ENCODE results near the gene ECI1.

Gene ECI1

DNA sequence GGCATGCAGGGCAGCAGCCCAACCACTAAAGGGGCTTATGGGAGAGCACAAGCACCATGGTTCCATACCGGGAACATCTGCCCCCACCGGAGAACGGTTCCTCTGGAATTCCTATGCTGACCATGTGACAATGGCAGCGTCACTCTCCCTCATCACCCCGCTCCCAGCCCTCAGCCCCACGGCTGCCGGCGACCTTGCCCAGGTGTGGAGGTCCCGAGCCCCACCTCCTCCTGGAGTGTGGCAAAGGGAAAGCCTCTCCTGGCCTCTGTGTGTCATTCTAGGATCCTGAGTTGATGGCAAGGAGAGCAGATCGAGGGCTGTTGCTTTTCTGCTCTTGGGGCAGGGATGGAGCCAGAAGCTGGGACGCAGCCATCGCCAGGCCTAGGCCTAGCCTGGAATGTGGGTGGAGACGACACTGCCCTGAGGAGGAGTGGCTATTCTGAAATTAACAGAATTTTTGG, 34.4 kb upstream of the ECI1 start:
- H3K4me3 ChIP-seq (ENCODE audit: low read length), result no peak overlapping the region
- no peak for DNase-seq (ENCODE audit: low read depth)
- TF ChIP-seq, protein P1, sequence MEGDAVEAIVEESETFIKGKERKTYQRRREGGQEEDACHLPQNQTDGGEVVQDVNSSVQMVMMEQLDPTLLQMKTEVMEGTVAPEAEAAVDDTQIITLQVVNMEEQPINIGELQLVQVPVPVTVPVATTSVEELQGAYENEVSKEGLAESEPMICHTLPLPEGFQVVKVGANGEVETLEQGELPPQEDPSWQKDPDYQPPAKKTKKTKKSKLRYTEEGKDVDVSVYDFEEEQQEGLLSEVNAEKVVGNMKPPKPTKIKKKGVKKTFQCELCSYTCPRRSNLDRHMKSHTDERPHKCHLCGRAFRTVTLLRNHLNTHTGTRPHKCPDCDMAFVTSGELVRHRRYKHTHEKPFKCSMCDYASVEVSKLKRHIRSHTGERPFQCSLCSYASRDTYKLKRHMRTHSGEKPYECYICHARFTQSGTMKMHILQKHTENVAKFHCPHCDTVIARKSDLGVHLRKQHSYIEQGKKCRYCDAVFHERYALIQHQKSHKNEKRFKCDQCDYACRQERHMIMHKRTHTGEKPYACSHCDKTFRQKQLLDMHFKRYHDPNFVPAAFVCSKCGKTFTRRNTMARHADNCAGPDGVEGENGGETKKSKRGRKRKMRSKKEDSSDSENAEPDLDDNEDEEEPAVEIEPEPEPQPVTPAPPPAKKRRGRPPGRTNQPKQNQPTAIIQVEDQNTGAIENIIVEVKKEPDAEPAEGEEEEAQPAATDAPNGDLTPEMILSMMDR (IDR thresholded peaks at IDR 0.05; ENCODE audit: insufficient read depth, low read depth, low read length, missing control alignments), result no peak

DNA sequence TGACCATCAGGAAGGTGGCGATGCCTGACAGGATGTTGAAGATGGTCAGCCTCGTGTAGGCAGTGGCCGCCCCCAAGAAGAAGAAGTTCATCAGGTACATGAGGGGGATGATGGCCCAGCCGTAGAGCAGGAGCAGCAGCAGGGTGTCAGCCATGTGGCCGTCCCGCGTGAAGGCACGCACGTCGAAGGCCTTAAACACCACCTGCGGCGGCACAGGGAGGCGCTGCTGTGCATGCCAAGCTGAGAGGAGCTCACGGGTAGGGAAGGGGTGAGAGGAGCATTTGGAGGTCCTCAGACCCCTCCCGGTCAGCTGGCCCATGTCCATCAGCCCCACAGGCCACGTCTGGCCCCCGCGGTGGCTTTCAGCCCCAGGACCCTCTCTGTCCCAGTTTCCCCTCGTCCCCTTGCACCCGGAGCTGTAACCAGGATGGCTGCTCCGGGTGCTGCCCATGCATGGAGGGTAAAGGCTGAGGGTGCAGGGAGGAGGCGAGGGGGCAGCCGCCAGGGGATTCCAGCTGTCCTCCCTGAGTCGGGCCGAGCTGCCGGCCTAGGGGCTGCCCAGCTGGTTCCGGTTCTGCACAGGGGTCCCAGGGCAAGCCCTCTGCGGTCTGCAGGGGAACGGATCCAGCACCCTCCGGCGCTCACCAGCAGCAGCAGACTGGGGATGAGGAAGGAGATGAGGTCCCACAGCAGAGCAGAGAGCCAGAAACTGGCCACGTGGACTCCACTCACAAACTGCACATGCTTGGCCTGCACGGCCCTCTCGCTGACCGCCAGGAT, 33.6 kb upstream of the ECI1 start:
- no peak overlapping the region for H3K4me3 ChIP-seq (ENCODE audit: low read length)
- TF ChIP-seq, protein P1 (IDR thresholded peaks at IDR 0.05; ENCODE audit: insufficient read depth, low read depth, low read length, missing control alignments), result no peak
- no peak for DNase-seq (ENCODE audit: low read depth)

DNA sequence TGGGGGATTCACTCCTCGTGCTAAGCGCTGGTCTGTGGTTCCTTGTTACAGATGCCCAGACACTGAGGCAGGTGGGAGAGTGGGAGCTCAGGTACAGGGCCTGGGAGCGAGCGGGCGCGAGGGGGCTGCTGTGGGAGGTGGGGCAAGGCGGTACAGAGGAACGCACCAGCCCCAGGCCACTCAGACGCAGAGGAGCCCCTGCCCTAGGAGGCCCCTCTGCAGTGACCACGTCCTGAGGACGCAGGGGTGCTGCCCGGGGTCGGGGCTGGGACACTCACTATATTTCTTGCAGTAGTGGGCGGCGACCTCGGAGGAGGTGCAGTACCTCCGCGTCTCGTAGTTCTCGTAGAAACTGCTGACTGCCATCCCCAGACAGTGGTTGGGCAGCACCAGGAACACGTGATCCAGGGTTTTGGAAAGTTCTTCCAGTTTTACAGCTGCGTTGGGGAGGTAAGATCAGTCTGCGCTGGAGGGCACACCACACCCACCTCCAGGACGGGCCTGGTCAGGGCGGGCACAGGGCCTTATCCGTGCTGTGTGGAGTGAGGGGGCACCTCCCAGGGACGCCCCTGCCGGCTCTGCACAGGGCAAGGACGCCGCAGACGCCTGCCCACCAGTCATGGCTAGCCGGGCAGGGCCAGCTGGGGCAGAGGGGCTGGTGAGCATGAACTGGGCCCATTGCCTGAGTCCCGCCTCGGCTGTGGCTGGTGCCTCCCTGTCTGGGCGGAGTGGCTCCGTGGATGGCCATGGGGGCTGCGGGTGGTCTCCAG, 32.8 kb upstream of the ECI1 start:
- TF ChIP-seq, protein P1 (IDR thresholded peaks at IDR 0.05; ENCODE audit: insufficient read depth, low read depth, low read length, missing control alignments), result no peak
- DNase-seq (ENCODE audit: low read depth), result no peak
- H3K4me3 ChIP-seq (ENCODE audit: low read length), result no peak overlapping the region

DNA sequence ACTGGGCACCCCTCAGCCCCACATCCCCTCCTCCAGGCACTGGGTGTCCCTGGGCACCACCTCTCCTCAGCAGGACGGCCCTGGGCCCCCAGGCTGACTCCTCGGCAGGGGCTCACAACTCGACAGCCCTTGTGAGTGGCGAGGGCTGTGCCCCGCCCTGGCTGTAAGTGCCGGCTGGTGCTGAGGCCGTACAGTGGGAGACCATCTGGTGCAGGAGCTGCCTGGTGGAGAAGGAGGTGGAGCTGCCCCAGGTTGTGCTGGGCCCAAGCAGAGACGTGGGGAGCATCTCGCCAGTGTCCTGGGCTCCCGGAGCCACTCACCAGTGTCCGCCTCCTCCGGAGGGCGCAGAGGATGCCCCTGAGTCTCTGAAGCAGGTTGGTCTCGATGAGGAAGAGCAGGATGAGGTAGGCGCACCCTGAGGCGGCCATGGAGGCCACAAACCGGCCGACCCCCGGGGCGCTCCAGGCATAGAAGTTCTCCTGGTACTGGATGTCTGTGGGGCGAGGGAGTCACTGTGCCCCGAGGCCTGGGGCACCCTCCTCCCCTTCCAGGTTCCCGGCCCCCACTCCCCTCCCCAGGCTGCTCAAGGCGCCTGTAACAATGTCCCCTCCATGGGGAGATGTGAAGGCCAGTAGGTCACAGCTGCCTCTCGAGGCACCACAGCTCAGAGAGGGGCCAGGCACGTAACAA, 31.6 kb upstream of the ECI1 start:
- DNase-seq (ENCODE audit: low read depth), result no peak
- TF ChIP-seq, protein P1 (IDR thresholded peaks at IDR 0.05; ENCODE audit: insufficient read depth, low read depth, low read length, missing control alignments), result no peak
- no peak overlapping the region for H3K4me3 ChIP-seq (ENCODE audit: low read length)

DNA sequence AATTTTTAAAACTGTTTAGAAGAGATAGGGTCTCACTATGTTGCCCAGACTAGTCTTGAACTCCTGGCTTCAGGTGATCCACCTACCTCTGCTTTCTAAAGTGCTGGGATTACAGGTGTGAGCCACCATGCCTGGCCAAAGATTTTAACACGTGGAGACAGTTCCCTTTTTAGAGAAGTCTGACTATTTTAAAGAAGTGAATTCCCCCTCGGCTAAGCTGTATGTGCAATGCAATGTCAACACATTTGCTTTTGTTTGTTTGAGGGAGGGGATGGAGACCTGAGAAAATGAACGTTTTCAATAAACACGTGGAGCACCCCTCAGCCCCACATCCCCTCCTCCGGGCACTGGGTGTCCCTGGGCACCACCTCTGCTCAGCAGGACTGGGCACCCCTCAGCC, 30.9 kb upstream of the ECI1 start:
- H3K4me3 ChIP-seq (ENCODE audit: low read length), result no peak overlapping the region
- DNase-seq (ENCODE audit: low read depth), result no peak

DNA sequence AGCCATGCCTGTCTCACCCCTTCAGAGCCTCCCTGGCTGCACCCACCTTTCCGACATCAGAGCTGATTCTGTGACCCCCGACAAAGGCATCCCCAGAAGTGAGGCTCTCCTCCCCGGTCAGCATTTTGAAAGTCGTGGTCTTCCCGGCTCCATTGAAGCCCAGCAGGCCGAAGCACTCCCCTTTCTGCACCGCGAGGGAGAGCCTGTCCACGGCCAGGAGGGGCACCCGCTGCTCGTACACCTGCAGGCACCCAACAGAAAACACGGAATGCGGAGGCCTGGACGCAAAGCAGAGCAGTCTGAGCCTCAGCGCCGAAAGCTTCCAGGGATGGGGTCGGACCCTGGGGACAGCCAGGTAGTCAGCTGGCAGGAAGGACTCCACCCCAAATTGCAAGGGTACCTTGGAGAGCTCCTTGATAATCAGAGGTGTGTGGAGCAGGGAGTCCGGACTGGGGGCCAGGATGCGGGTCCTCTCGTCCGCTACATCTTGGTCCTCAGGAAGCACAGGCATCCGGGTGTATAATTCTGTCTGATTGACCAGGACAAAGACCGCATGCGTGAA, 29.7 kb upstream of the ECI1 start:
- no peak for DNase-seq (ENCODE audit: low read depth)
- no peak overlapping the region for H3K4me3 ChIP-seq (ENCODE audit: low read length)
- TF ChIP-seq, protein P1 (IDR thresholded peaks at IDR 0.05; ENCODE audit: insufficient read depth, low read depth, low read length, missing control alignments), result no peak

More for the DNA sequence above, 30.9 kb upstream of the ECI1 start:
- TF ChIP-seq, protein P1 (IDR thresholded peaks at IDR 0.05; ENCODE audit: insufficient read depth, low read depth, low read length, missing control alignments), result no peak

All from epithelial cell of esophagus (primary cell).